DMS53 (cell line): ENCODE results near the gene UBAC2.
A peak's percentile ranks its signal among the peaks of the same experiment; 100 is the strongest.

ENCODE experiments used
- DNase-seq: peaks from one replicate; lab custom pipeline; 2025; lab: John Stamatoyannopoulos, UW

The UBAC2 gene

GRCh38 chr13:99313501-99313900 lies 112.8 kb downstream of the UBAC2 start:
- DNase-seq, result peak; percentile 26

- peak; percentile 21 for DNase-seq
These were observed 113.3 kb downstream of the UBAC2 start for GRCh38 chr13:99313941-99314340.

GRCh38 chr13:99314640-99315176 lies 114.1 kb downstream of the UBAC2 start:
- no peak for DNase-seq

- no peak for DNase-seq
These were observed 114.5 kb downstream of the UBAC2 start for GRCh38 chr13:99315186-99315585.

GRCh38 chr13:99316224-99316623 lies 115.6 kb downstream of the UBAC2 start:
- DNase-seq, result no peak

- DNase-seq, result peak; percentile 79
These were observed 116.1 kb downstream of the UBAC2 start for GRCh38 chr13:99316657-99317256.

- DNase-seq, result peak; percentile 2
These were observed 120.2 kb downstream of the UBAC2 start for GRCh38 chr13:99320693-99321481.

- no peak for DNase-seq
These were observed 121.1 kb downstream of the UBAC2 start for GRCh38 chr13:99321709-99322108.

GRCh38 chr13:99322297-99323103 lies 121.8 kb downstream of the UBAC2 start:
- no peak for DNase-seq

- no peak for DNase-seq
These were observed 122.8 kb downstream of the UBAC2 start for GRCh38 chr13:99323488-99323887.

- no peak for DNase-seq
These were observed 125.4 kb downstream of the UBAC2 start for GRCh38 chr13:99326012-99326411.

- no peak for DNase-seq
These were observed 126.5 kb downstream of the UBAC2 start for GRCh38 chr13:99327126-99327525.

- no peak for DNase-seq
These were observed 127.1 kb downstream of the UBAC2 start for GRCh38 chr13:99327761-99328160.

GRCh38 chr13:99329477-99329876 lies 128.8 kb downstream of the UBAC2 start:
- no peak for DNase-seq

GRCh38 chr13:99330942-99331341 lies 130.3 kb downstream of the UBAC2 start:
- no peak for DNase-seq

- no peak for DNase-seq
These were observed 131.2 kb downstream of the UBAC2 start for GRCh38 chr13:99331881-99332293.

GRCh38 chr13:99332456-99332855 lies 131.8 kb downstream of the UBAC2 start:
- DNase-seq, result no peak

- no peak for DNase-seq
These were observed 133.6 kb downstream of the UBAC2 start for GRCh38 chr13:99334221-99334620.

GRCh38 chr13:99335087-99335486 lies 134.4 kb downstream of the UBAC2 start:
- no peak for DNase-seq

GRCh38 chr13:99335603-99336002 lies 134.9 kb downstream of the UBAC2 start:
- DNase-seq, result no peak

- no peak for DNase-seq
These were observed 138.6 kb downstream of the UBAC2 start for GRCh38 chr13:99339230-99339721.

- DNase-seq, result no peak
These were observed 139.2 kb downstream of the UBAC2 start for GRCh38 chr13:99339736-99340397.
